Measurements from ENCODE around the gene SMU1.
"Not testable (repeated sequence)": the region's sequence is repeated elsewhere in the genome, so short reads cannot be mapped to it uniquely, and the experiment has no call there.

Gene SMU1

GRCh38 chr9:33007755-33008154 is 68.7 kb downstream of the SMU1 start:
- DNase-seq: no peak

GRCh38 chr9:33005335-33005734 is 71.1 kb downstream of the SMU1 start:
- DNase-seq: not testable (repeated sequence)

GRCh38 chr9:33000682-33001055 is 75.8 kb downstream of the SMU1 start:
- DNase-seq: peak; percentile 37

- DNase-seq: no peak
These were observed 83.8 kb downstream of the SMU1 start for GRCh38 chr9:32992595-32993238.

GRCh38 chr9:32991897-32992594 is 84.4 kb downstream of the SMU1 start:
- no peak for DNase-seq

All from NCI-H146 (cell line).